GM12878 (cell line): ENCODE results near the gene REPS2. TPM values are rescaled to one million over a fixed set of nuclear protein-coding genes. Genes with fewer than 3 reads are reported as not detected.

Source experiments
- ATAC-seq: fragments of 200-7000 bp; cut with Tn5 transposase; 3 replicates; pipeline ENCODE4 v1.9.1; 2020; ENCODE audit warnings: mild to moderate bottlenecking, moderate library complexity
- BruUV-seq: library from RNA; stranded (reverse); fragments of 400-500 nt; replicated peaks from 2 replicates; lab custom pipeline; 2021; lab: Mats Ljungman, UMichigan
- CTCF ChIA-PET: fragments of 300-600 bp; sonication (Branson Sonifier 250); formaldehyde crosslinking; extraction: SDS; loops from one replicate; lab custom pipeline; 2021; ENCODE audit warnings: inconsistent platforms; lab: Yijun Ruan, JAX
- POLR2A ChIA-PET: fragments of 350-600 bp; formaldehyde crosslinking; extraction: SDS; loops from one replicate; lab custom pipeline; 2021; ENCODE audit warnings: inconsistent platforms; lab: Charles Lee
- RAD21 ChIA-PET: fragments of 300-600 bp; sonication (Branson Sonifier 250); formaldehyde crosslinking; loops from one replicate; lab custom pipeline; 2023; ENCODE audit warnings: antibody characterized with exemption; ENCODE audit not compliant: unreplicated experiment; lab: Charles Lee
- SMC1A ChIA-PET: fragments of 300-600 bp; sonication (Branson Sonifier 250); formaldehyde crosslinking; loops from one replicate; lab custom pipeline; 2023; ENCODE audit not compliant: unreplicated experiment, uncharacterized antibody; lab: Charles Lee
- DNase-seq: peaks from one replicate; pipeline ENCODE4 v3.0.0-alpha.2; 2011; ENCODE audit warnings: low read depth, low spot score
- FAIRE-seq: peaks from 3 replicates; lab custom pipeline; 2011; peaks lifted over from hg19 to GRCh38; lab: Jason Lieb, UNC
- H2AFZ ChIP-seq: 2 replicates; pipeline ENCODE4 v1.6.0; 2011; ENCODE audit warnings: low read depth, low read length, control low read depth; ENCODE audit not compliant: control insufficient read depth
- H3K27ac ChIP-seq: 2 replicates; pipeline ENCODE4 v1.5.1; 2011; ENCODE audit warnings: control low read depth; ENCODE audit not compliant: control insufficient read depth, insufficient read depth
- H3K27me3 ChIP-seq, 2 experiments: replicated peaks in 1 of 2; 2 replicates each; pipeline versions ENCODE4 v1.6.0 to v1.6.1; 2011; ENCODE audit warnings: low read length in 1 of 2; ENCODE audit not compliant: control insufficient read depth in 2 of 2, insufficient read depth in 2 of 2
- H3K36me3 ChIP-seq, 2 experiments: 2 replicates each; pipeline ENCODE4 v1.5.1; 2011; ENCODE audit warnings: low read length in 1 of 2; ENCODE audit not compliant: control insufficient read depth in 2 of 2, insufficient read depth in 2 of 2
- H3K4me1 ChIP-seq: 2 replicates; pipeline ENCODE4 v1.6.1; 2011; ENCODE audit warnings: mild to moderate bottlenecking, low read length, moderate library complexity, mixed read lengths; ENCODE audit not compliant: control insufficient read depth, insufficient read depth
- H3K4me2 ChIP-seq: 2 replicates; pipeline ENCODE4 v1.6.0; 2011; ENCODE audit warnings: control low read depth; ENCODE audit not compliant: control insufficient read depth, insufficient read depth
- H3K4me3 ChIP-seq: fragments of 200-600 bp; sonication (generic); 2 replicates; pipeline ENCODE4 v1.5.1; 2016
- H3K79me2 ChIP-seq: 2 replicates; pipeline ENCODE4 v1.6.0; 2011; ENCODE audit warnings: low read length; ENCODE audit not compliant: control insufficient read depth, insufficient read depth
- H3K9ac ChIP-seq: 2 replicates; pipeline ENCODE4 v1.8.0; 2011; ENCODE audit warnings: low read length, control low read depth, mixed read lengths; ENCODE audit not compliant: control insufficient read depth, insufficient read depth
- H3K9me3 ChIP-seq: replicated peaks from 3 replicates; pipeline ENCODE4 v1.5.1; 2011; ENCODE audit warnings: mild to moderate bottlenecking, low read length; ENCODE audit not compliant: control insufficient read depth, insufficient read depth
- H4K20me1 ChIP-seq: 2 replicates; pipeline ENCODE4 v1.6.0; 2011; ENCODE audit not compliant: control insufficient read depth, insufficient read depth
- DPF2 ChIP-seq: fragments of 450-650 bp; IDR thresholded peaks from 2 replicates; pipeline ENCODE4 v1.6.1; 2017; ENCODE audit warnings: mild to moderate bottlenecking
- ESRRA ChIP-seq: IDR thresholded peaks from 2 replicates; pipeline ENCODE4 v1.6.1; 2012; ENCODE audit warnings: mild to moderate bottlenecking, low read length, improper control_type of control experiment
- FOXK2 ChIP-seq: fragments of 450-650 bp; IDR thresholded peaks from 2 replicates; pipeline ENCODE4 v1.6.1; 2017; ENCODE audit warnings: mild to moderate bottlenecking, moderate library complexity
- IRF4 ChIP-seq: IDR thresholded peaks from 2 replicates; pipeline ENCODE4 v1.6.1; 2011; ENCODE audit warnings: low read depth, low read length
- MYB ChIP-seq: fragments of 150-350 bp; IDR thresholded peaks from 2 replicates; pipeline ENCODE4 v1.6.1; 2014; ENCODE audit warnings: mild to moderate bottlenecking, low read depth, low read length, borderline replicate concordance
- NR2C1 ChIP-seq: fragments of 450-650 bp; IDR thresholded peaks from 2 replicates; pipeline ENCODE4 v1.6.1; 2017; ENCODE audit warnings: antibody characterized with exemption, mild to moderate bottlenecking, moderate library complexity
- PML ChIP-seq: IDR thresholded peaks from 2 replicates; pipeline ENCODE4 v1.6.1; 2012; ENCODE audit warnings: low read length, inconsistent platforms
- SREBF2 ChIP-seq: IDR thresholded peaks from 2 replicates; pipeline ENCODE4 v1.6.1; 2012; ENCODE audit warnings: mild to moderate bottlenecking, low read length
- TARDBP ChIP-seq: IDR thresholded peaks from 2 replicates; pipeline ENCODE4 v1.6.1; 2016; ENCODE audit warnings: borderline replicate concordance
- ZBED1 ChIP-seq: IDR thresholded peaks from 2 replicates; pipeline ENCODE4 v1.6.1; 2016; ENCODE audit warnings: borderline replicate concordance
- ZNF217 ChIP-seq: fragments of 450-650 bp; IDR thresholded peaks from 2 replicates; pipeline ENCODE4 v1.6.1; 2017; ENCODE audit warnings: antibody characterized with exemption, mild to moderate bottlenecking
- ZNF274 ChIP-seq: IDR thresholded peaks from one replicate; pipeline ENCODE4 v1.8.0; 2011; ENCODE audit not compliant: insufficient read length, insufficient read depth
- WGBS: methylation state at CpG from one replicate; pipeline ENCODE4 v1.1.6; 2016; ENCODE audit warnings: low lambda C conversion rate; ENCODE audit not compliant: insufficient replicate concordance, insufficient coverage; ENCODE audit errors: missing lambda C conversion rate; 5-methylcytosine and 5-hydroxymethylcytosine counted together
- in situ Hi-C: fragments of 300-500 bp; cut with MboI; formaldehyde crosslinking; loops from 9 replicates; pipeline ENCODE4 v1.14.3; 2018; ENCODE audit warnings: mixed read lengths
- intact Hi-C: fragments of 100-400 bp; cut with micrococcal nuclease; formaldehyde crosslinking; loops from one replicate; pipeline ENCODE4 v1.14.2; 2022; ENCODE audit not compliant: unreplicated experiment
- polyA plus RNA-seq, 11 experiments: library from polyadenylated mRNA; depleted of rRNA in 4 of 11; unstranded in 6 of 11; stranded (reverse) in 5 of 11; fragments of >200 nt; fragmentation: Nextera tagmentation in 4 of 11; fragmentation: Illumina TruSeq in 1 of 11; extraction: Ambion mirVana in 4 of 11; extraction: Trizol in 1 of 11; gene quantifications; 1 replicate in 1 of 11; 2 replicates in 10 of 11; pipeline versions ENCODE4 v1.2.1 to v1.2.3, GENCODE V29; 2011 to 2016; ENCODE audit warnings: inconsistent platforms in 2 of 11, missing spikeins in 2 of 11, low read depth in 1 of 11
- total RNA-seq, 4 experiments: library from RNA; depleted of rRNA in 3 of 4; stranded (reverse); fragments of >200 nt in 3 of 4; fragmentation: Illumina TruSeq in 1 of 4; extraction: Trizol in 1 of 4; gene quantifications; 2 replicates each; pipeline versions ENCODE4 v1.2.1 to v1.2.3, GENCODE V29; 2013 to 2021
- TF ChIP-seq, protein P1 (sequence below): IDR thresholded peaks from 2 replicates; pipeline ENCODE4 v1.6.1; 2011; ENCODE audit warnings: low read depth, low read length, improper control_type of control experiment, borderline replicate concordance

REPS2 gene
- total and polyA plus RNA-seq, 10 of the 15 experiments (the other 5 are each of a cell fraction or from before 2014, with no cell fraction given), result 2.1 to 6.8 (median 3.9) TPM

DNA sequence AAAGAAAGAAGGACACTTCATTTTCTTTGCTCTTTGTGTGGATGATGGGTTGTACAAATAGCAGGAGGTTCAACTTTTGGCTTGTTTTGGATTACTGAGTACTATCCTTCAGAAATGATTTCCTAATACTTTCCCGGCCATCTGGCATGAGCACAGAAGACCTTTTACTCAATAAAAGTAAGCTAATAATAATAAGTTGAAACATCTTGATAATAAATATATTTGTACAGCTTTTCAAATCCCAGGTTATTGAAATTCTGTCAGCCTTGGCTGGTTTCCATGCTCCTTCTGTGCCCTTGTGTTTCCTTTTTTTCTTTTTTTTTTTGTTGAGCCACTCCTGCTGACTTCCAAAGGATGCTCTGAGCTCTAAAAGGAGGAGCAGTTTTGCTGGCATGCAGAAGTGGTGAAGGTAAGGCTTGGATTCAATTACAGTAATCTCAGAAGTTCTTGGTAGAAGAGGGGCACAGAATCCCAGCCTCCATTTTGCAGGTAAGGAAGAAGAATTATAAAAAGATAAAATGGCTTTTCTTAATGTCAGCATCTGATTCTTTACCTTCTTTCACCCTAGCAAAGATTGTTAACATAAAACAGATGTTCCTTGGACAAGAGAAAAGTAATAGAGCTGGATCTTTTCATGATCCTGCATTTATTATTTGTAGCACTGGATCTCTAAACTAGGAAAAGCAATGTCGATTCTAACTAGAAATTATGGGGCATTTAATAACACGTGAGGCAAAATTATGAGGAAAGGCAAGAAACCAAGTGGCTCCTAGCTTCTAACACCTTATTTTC lies 31.9 kb downstream of the REPS2 start:
- 25% methylated on average over 3 of the region's 3 CpGs for WGBS
- no peak overlapping the region for H3K27ac ChIP-seq
- H4K20me1 ChIP-seq, result no peaks in the 10 kb centered on the region; the same call in 1 of the 2 replicates
- in situ Hi-C loops, result no loop called here
- intact Hi-C loops, result no loop called here
- TF ChIP-seq PML (no peak), DPF2 (no peak), SREBF2 (no peak), TARDBP (no peak), NR2C1 (no peak), ZNF217 (no peak), ZNF274 (no peak), FOXK2 (no peak), ZBED1 (no peak), ESRRA (no peak), IRF4 (no peak), MYB (no peak)
- TF ChIP-seq, protein P1, sequence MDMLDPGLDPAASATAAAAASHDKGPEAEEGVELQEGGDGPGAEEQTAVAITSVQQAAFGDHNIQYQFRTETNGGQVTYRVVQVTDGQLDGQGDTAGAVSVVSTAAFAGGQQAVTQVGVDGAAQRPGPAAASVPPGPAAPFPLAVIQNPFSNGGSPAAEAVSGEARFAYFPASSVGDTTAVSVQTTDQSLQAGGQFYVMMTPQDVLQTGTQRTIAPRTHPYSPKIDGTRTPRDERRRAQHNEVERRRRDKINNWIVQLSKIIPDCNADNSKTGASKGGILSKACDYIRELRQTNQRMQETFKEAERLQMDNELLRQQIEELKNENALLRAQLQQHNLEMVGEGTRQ, result no peak
- no peaks in the 10 kb centered on the region for H3K4me1 ChIP-seq
- H3K4me3 ChIP-seq, result no peak overlapping the region
- ChIA-PET POLR2A (no interaction called here), CTCF (interaction anchor here (0.7 to 1.1 kb wide), 3 partner anchors 12 to 68 kb away, joined by 3 to 5 read pairs (median 3); no protein-coding TSS in a partner anchor), RAD21 (no interaction called here), SMC1A (interaction anchor here (0.6 to 1.1 kb wide), 3 partner anchors 55 to 92 kb away, joined by 3 to 4 read pairs (median 3); no protein-coding TSS in a partner anchor)
- no peak overlapping the region for H3K9ac ChIP-seq
- no peaks in the 10 kb centered on the region for H3K9me3 ChIP-seq
- no peaks in the 10 kb centered on the region for H3K36me3 ChIP-seq
- ATAC-seq (no peak), DNase-seq (no peak), FAIRE-seq (no peak)
- H2AFZ ChIP-seq, result no peak overlapping the region
- no TSS peak for BruUV-seq
- H3K27me3 ChIP-seq, result no peaks in the 10 kb centered on the region
- no peaks in the 10 kb centered on the region for H3K79me2 ChIP-seq
- no peak overlapping the region for H3K4me2 ChIP-seq
